GM12864 (cell line): Measurements from ENCODE around the gene USH2A.

Source experiments
- DNase-seq: peaks from one replicate; pipeline ENCODE4 v3.0.0-alpha.2; 2011; ENCODE audit warnings: low read depth
- H3K4me3 ChIP-seq: 2 replicates; pipeline ENCODE4 v1.5.1; 2011; ENCODE audit warnings: mild to moderate bottlenecking, low read depth, low read length, control low read depth
- CTCF ChIP-seq: IDR thresholded peaks from 2 replicates; pipeline ENCODE4 v1.5.1; 2011; ENCODE audit warnings: low read depth, mild to moderate bottlenecking, moderate library complexity, low read length, control low read depth, inconsistent platforms; ENCODE audit errors: missing control alignments

Gene USH2A

GRCh38 chr1:215971793-215972441, 451.3 kb downstream of the USH2A start:
- TF ChIP-seq CTCF, result no peak
- DNase-seq, result no peak
- no peak overlapping the region for H3K4me3 ChIP-seq

GRCh38 chr1:215970406-215970805, 452.8 kb downstream of the USH2A start:
- H3K4me3 ChIP-seq, result no peak overlapping the region
- DNase-seq, result no peak
- TF ChIP-seq CTCF, result no peak

GRCh38 chr1:215963621-215964020, 459.6 kb downstream of the USH2A start:
- DNase-seq, result no peak
- no peak for TF ChIP-seq CTCF
- no peak overlapping the region for H3K4me3 ChIP-seq

GRCh38 chr1:215963040-215963439, 460.2 kb downstream of the USH2A start:
- H3K4me3 ChIP-seq, result no peak overlapping the region
- TF ChIP-seq CTCF, result no peak
- DNase-seq, result no peak

DNA sequence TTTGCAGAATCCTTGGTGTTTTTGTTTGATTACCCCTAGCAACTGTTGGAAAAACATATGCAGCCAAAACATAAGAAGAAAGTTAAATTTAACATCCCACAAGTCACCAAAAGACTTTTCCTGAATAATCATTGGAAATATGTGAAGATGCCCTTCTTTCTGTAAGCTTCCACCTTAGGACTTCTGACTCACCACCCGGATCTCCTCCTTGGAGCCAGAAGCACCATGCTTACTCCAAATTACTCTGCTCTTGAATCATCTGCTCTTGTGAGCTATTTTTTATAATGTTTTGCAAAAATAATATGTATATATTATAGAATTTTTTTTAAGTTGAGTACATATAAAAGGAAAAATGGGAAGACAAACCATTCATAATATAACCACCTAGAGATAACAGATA, 464.4 kb downstream of the USH2A start:
- DNase-seq, result no peak
- H3K4me3 ChIP-seq, result no peak overlapping the region
- no peak for TF ChIP-seq CTCF

GRCh38 chr1:215957663-215958062, 465.6 kb downstream of the USH2A start:
- H3K4me3 ChIP-seq, result no peak overlapping the region
- DNase-seq, result no peak
- no peak for TF ChIP-seq CTCF

- DNase-seq, result no peak
- TF ChIP-seq CTCF, result no peak
- H3K4me3 ChIP-seq, result no peak overlapping the region
Observed at GRCh38 chr1:215932558-215932957, 490.7 kb downstream of the USH2A start.
